Stimulated activated naive CD8-positive, alpha-beta T cell treated with anti-CD3 and anti-CD28 coated beads, Interleukin-15, amount 100 ng/mL, for 72 hours (primary cell): ENCODE data around the gene FOXRED2.

Source experiments
- ATAC-seq: fragments of 150-1000 bp; cut with Tn5 transposase; 2 replicates; pipeline ENCODE4 v1.10.0; 2021; ENCODE audit warnings: mild to moderate bottlenecking, moderate library complexity
- DNase-seq, 2 donors: peaks; one replicate each; pipeline ENCODE4 v3.0.0; 2021 to 2022
- H3K27ac Mint-ChIP-seq, 2 donors: one replicate each; pipeline ENCODE4 v1.8.0; 2022; ENCODE audit warnings: mild to moderate bottlenecking in 2 of 2, mixed read lengths in 2 of 2, moderate library complexity in 2 of 2
- H3K27me3 Mint-ChIP-seq: one replicate; pipeline ENCODE4 v1.8.0; 2022; ENCODE audit warnings: mixed read lengths
- H3K4me1 Mint-ChIP-seq: one replicate; pipeline ENCODE4 v1.8.0; 2022; ENCODE audit warnings: mild to moderate bottlenecking, mixed read lengths
- H3K4me3 Mint-ChIP-seq, 2 donors: one replicate each; pipeline ENCODE4 v1.8.0; 2022; ENCODE audit warnings: mild to moderate bottlenecking in 2 of 2, mixed read lengths in 2 of 2, moderate library complexity in 1 of 2
- H3K9me3 Mint-ChIP-seq, 2 donors: one replicate each; pipeline ENCODE4 v1.8.0; 2022; ENCODE audit warnings: mixed read lengths in 2 of 2

Gene FOXRED2

DNA sequence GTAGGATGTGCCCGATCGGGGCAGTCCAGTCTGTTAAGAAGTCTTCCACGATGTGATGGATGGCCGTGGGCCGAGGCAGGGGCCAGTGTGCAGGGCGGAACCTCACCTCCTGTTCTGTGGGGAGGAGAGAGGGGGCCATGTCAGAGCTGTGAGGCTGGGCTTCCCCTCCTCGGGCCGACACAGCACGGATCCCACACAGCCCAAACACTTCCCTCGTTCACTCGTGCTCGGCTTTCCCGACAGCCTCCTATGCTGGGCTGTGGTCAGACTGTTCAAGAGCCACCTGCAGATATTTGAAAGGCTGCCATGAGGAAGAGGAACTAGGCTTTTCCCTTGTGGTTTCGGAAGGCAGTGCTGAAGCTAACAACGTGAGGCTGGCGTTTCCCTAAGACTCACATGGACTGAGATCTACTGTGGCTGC is 13.1 kb downstream of the FOXRED2 start:
- peaks cover 9% of the 10 kb centered on the region for H3K4me1 Mint-ChIP-seq
- no peaks in the 10 kb centered on the region for H3K27me3 Mint-ChIP-seq
- DNase-seq: no peak
- H3K4me3 Mint-ChIP-seq: no peak overlapping the region
- peak overlapping the region in 1 of 2 donors; percentile 48 for H3K27ac Mint-ChIP-seq
- no peaks in the 10 kb centered on the region for H3K9me3 Mint-ChIP-seq
- ATAC-seq: peak; percentile 43

DNA sequence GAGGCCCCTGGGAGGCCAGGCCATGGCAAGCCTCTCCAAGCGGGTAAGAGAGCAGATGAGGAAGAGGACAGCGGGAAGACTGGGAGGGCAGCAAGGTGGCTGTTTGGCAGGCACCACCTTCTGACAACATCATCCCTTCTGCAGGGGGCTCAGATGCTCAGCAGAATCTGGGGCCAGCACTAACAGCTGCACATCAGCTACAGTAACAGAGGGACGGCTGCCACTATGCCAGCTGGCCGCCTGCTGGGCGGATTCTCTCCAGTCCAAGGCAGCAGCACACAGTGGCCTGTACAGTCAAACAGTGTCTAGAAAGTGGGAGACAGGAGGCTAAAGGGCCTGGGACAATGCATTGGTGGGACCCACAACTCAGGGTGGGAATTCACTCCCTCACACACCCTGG is 14.7 kb downstream of the FOXRED2 start:
- Mint-ChIP-seq H3K4me1 (peaks cover 9% of the 10 kb centered on the region), H3K27ac (peak overlapping the region in 1 of 2 donors; percentile 75), H3K27me3 (no peaks in the 10 kb centered on the region), H3K4me3 (no peak overlapping the region), H3K9me3 (peaks cover 0 to 4% of the 10 kb centered on the region in 2 donors)
- ATAC-seq: no peak
- no peak for DNase-seq

DNA sequence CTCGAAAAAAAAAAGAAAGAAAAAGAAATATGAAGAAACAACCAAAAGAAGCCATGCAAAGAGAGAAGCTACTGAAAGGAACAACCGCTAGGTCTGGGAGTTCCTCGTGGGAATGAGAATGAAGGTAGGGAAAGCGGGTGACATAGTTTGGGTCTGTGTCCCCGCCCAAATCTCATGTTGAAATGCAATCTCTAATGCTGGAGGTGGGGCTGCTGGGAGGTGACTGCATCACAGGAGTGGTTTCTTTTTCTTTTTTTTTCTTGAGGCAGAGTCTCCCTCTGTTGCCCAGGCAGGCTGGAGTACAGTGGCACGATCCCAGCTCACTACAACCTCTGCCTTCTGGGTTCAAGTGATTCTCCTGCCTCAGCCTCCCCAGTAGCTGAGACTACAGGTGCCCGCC is 15.7 kb downstream of the FOXRED2 start:
- Mint-ChIP-seq H3K4me3 (no peak overlapping the region), H3K4me1 (peaks cover 9% of the 10 kb centered on the region), H3K27me3 (no peaks in the 10 kb centered on the region), H3K9me3 (peaks cover 0 to 6% of the 10 kb centered on the region in 2 donors), H3K27ac (no peak overlapping the region)
- DNase-seq (no peak), ATAC-seq (no peak)

DNA sequence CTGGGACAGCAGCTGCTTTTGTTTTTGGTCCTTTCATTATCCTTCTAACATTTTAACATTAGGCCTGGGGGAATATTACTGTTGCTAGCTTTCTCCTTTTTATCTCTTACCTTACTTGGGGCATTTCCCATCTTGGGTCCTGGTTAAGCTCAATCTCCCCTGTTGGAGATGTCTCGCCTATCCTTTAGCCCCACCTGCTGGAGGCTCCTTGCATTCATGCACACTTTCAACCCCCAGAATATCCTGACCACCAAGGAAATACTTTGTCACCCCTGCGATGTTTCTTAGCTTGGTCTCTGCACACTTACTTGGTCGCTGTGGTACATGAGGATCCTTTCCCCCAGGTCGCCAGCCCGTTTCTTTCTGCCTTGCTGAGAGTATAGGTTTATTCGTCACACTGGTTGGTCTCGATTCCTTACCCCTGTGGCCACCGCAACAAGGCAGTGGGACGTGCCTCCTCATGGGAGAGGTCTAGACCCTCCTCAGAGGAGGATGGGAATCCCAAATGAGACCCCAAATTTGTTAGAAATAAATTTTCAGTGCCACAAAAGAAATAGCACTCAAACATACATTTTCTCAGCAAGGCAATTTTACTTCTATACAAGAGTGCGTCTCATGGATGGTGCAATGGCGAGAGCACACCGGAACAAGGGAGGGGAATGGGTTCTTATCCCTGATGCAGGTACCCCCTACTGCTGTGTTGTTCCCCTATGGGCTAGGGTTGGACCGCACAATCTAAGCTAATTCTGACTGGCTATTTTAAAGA is 20.0 kb downstream of the FOXRED2 start:
- DNase-seq (peak; percentile 40 to 54), ATAC-seq (no peak)
- H3K9me3 Mint-ChIP-seq: peaks cover 0 to 6% of the 10 kb centered on the region in 2 donors
- peaks cover 5% of the 10 kb centered on the region for H3K4me1 Mint-ChIP-seq
- no peaks in the 10 kb centered on the region for H3K27me3 Mint-ChIP-seq
- no peak overlapping the region for H3K27ac Mint-ChIP-seq
- H3K4me3 Mint-ChIP-seq: no peak overlapping the region

DNA sequence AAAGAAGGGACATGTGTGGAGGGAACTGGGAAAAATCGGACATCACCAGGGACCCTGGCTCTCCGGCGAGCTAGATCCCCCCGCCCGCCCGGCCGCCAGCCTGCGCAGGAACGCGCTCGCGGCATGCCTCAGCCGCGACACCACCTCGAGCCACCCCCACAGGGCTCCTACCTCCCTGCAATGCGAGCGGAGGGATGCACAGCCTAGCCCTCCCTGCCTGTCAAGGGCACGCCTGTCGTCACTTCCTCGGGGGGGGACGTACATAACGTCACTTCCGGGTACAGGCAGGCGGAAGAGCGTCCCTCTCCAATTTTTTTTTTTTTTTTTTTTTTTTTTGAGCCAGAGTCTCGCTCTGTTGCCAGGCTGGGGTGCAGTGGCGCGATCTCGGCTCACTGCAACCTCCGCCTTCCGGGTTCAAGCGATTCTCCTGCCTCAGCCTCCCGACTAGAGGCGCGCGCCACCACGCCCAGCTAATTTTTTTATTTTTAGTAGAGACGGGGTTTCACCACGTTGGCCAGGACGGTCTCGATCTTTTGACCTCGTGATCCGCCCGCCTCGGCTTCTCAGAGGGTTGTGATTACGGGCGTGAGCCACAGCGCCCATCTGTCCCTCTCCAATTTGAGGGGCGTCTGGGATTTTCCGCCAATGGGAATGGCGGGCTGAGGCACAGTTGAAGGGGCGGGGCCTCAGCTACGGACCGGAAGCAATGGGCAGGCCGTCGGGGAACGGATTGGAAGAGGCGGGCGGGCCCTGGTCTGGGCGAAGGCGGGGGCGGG is 25.3 kb downstream of the FOXRED2 start, which contains the start of gene TXN2:
TXN2 (minus strand) TSS at position 248 of the 776 bp plus-strand sequence. CDS start 803 bp downstream, outside the sequence.
- Mint-ChIP-seq H3K9me3 (no peaks in the 10 kb centered on the region), H3K27ac (peak within 1 kb of the TSS; percentile 97 to 99), H3K27me3 (no peaks in the 10 kb centered on the region), H3K4me1 (peaks cover 27% of the 10 kb centered on the region), H3K4me3 (peak within 1 kb of the TSS; percentile 82 to 98)
- DNase-seq (peak; percentile 95), ATAC-seq (peak; percentile 97)

DNA sequence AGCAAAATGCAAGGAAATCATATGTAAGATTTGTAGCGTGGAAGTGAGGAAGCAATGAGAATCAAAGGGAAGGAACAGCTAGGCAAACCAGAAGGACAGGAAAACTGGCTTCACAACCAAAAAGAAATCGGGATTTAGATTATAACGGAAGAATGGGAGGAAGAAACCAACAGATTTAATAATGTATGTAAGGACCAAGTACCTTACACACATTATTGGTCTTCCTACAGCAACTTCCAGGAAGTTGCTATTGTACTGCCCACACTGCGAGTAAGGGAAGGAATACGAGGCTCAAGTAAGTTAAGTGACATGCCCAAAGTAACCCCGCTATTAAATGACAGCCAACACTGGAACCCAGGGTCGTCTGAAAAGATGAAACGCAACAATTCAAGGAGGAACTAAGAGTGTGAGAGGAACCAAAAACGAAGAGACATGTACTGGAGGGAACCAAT is 25.9 kb downstream of the FOXRED2 start:
- no peak for ATAC-seq
- DNase-seq: no peak
- Mint-ChIP-seq H3K27ac (peak overlapping the region; percentile 97 to 99), H3K4me1 (peaks cover 27% of the 10 kb centered on the region), H3K9me3 (no peaks in the 10 kb centered on the region), H3K27me3 (no peaks in the 10 kb centered on the region), H3K4me3 (peak overlapping the region; percentile 82 to 98)

DNA sequence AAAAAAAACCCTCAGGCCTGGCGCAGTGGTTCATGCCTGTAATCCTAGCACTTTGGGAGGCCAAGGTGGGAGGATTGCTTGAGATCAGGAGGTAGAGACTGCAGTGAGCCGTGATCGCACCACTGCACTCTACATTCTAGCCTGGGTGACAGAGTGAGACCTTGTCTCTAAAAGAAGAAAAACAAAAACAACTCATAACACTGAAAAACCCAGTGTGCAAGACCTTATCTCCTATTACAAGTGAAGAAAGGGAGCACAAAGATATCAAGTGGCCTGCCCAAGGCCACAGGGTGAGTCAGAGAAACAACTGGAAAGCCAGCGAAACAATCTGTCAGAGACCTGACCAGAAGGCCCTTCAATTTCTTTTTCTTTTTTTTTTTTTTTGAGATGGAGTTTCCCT is 27.9 kb downstream of the FOXRED2 start:
- Mint-ChIP-seq H3K27me3 (no peaks in the 10 kb centered on the region), H3K4me1 (peaks cover 27% of the 10 kb centered on the region), H3K4me3 (peak overlapping the region in 1 of 2 donors; percentile 6), H3K9me3 (no peaks in the 10 kb centered on the region), H3K27ac (no peak overlapping the region)
- DNase-seq (no peak), ATAC-seq (no peak)

DNA sequence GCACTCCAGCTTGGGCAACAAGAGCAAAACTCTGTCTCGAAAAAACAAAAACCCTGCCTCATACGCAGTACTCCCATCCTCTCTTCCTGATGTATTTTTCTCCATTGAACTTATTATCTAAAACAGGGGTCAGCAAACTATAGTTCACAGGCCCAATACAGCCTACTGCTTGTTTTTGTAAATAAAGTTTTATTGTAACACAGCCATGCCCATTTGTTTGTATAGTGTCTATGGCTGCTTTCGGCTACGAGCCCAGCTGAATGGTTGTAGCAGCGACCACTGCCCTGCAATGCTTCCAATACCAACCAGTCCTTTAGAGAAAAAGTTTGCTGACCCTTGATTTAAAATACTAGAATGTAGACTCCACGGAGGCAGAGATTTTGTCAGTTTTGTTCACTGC is 31.5 kb downstream of the FOXRED2 start:
- Mint-ChIP-seq H3K4me1 (peaks cover 22% of the 10 kb centered on the region), H3K27ac (no peak overlapping the region), H3K27me3 (no peaks in the 10 kb centered on the region), H3K4me3 (no peak overlapping the region), H3K9me3 (no peaks in the 10 kb centered on the region)
- no peak for ATAC-seq
- DNase-seq: no peak

DNA sequence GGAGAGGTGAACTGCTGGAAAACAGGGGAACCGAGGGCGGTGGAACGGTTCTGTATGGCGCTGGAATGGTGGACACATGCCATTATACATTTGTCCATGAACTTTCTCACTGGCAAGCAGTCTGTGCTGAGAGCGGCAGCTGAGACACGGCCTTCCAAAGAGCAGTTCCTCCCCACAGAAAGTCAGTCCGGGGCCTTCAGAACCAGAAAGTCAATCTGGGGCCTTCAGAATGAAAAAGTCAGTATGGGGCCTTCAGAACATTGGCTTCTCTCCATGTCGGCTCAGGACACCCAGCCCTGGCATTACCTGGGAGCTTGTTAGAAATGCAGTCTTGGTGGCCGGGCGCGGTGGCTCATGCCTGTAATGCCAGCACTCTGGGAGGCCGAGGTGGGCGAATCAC is 34.2 kb downstream of the FOXRED2 start:
- DNase-seq (no peak), ATAC-seq (no peak)
- H3K27ac Mint-ChIP-seq: no peak overlapping the region
- H3K4me3 Mint-ChIP-seq: no peak overlapping the region
- no peaks in the 10 kb centered on the region for H3K9me3 Mint-ChIP-seq
- H3K27me3 Mint-ChIP-seq: no peaks in the 10 kb centered on the region
- peaks cover 23% of the 10 kb centered on the region for H3K4me1 Mint-ChIP-seq

DNA sequence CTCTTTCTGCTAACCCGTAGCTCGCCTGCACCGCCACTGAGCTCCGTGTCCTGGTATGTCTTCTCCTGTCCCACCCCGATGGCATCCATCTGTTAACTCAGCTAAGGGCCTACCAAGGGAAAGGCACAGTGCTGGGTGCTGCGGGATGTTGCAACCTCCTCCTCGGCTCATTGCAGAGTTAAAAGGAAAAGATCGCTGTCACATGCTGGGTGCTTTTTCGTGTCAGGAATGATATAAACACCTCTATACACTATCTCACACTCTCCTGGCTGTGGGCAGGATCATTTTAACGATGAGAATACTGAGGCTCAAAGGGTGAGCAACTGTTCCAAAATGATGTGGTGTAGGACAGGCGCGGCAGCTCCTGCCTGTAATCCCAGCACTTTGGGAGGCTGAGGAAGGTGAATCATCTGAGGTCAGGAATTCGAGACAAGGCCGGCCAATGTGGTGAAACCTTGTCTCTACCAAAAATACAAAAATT is 35.5 kb downstream of the FOXRED2 start:
- Mint-ChIP-seq H3K4me3 (no peak overlapping the region), H3K4me1 (peaks cover 36% of the 10 kb centered on the region), H3K27ac (peak overlapping the region in 1 of 2 donors; percentile 46), H3K9me3 (no peaks in the 10 kb centered on the region), H3K27me3 (no peaks in the 10 kb centered on the region)
- ATAC-seq (no peak), DNase-seq (no peak)

DNA sequence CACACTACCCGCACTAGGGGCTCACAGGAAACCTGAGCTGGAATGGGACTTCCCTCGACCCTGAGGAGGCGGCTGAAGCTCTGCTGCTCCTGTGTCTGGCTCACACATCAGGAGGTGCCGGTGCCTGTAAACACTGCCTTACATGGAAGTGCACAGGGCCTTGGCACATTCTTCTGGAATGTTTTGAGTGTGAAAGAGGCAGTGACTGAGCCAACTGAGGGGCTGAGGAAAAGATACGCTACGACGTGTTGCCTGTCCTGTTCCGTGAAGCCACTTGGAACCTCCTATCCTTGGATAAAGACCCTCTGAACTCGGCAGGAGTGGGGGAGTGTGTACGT is 35.9 kb downstream of the FOXRED2 start:
- no peak overlapping the region for H3K27ac Mint-ChIP-seq
- ATAC-seq (no peak), DNase-seq (no peak)
- H3K27me3 Mint-ChIP-seq: no peaks in the 10 kb centered on the region
- H3K4me1 Mint-ChIP-seq: peaks cover 41% of the 10 kb centered on the region
- H3K9me3 Mint-ChIP-seq: no peaks in the 10 kb centered on the region
- no peak overlapping the region for H3K4me3 Mint-ChIP-seq

DNA sequence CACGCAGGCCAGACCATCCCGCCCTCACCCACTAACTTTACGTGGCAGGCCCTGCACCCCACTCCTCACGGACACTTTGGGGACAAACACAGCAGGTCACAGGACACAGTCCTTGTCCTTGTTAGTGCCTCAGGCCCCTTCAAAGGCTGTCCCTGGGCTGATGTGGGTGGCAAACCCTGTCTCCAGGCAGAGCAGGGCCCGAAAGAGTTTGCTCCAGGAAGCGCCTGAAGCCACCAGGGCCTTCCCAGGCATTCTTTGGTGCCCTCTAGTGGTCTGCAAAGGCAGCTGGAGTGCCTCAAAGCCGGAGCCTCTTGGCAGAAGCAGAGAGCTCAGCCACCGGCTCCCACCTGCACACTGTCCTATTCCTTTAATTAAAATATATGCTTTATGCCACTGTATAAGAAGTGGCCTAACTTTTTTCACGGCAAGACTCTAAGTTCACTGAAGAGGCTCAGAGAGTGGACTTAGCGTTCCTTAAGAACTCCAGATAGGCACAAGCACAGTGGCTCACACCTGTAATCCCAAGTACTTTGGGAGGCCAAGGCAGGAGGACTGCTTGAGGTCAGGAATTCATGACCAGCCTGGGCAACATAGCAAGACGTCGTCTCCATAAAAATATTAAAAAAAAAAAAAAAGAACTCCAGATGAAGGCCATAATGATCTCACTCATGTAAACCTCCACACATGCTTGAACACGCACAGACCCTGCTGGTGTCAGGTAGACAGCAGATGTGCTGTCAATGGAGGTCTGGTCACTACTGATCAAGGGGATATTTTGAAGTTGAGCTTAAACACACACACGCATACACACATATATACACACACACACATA is 36.5 kb downstream of the FOXRED2 start:
- Mint-ChIP-seq H3K4me3 (peak overlapping the region in 1 of 2 donors; percentile 3), H3K27ac (peak overlapping the region; percentile 12 to 57), H3K9me3 (no peaks in the 10 kb centered on the region), H3K27me3 (no peaks in the 10 kb centered on the region), H3K4me1 (peaks cover 41% of the 10 kb centered on the region)
- peak; percentile 94 for ATAC-seq
- peak; percentile 80 to 82 for DNase-seq

DNA sequence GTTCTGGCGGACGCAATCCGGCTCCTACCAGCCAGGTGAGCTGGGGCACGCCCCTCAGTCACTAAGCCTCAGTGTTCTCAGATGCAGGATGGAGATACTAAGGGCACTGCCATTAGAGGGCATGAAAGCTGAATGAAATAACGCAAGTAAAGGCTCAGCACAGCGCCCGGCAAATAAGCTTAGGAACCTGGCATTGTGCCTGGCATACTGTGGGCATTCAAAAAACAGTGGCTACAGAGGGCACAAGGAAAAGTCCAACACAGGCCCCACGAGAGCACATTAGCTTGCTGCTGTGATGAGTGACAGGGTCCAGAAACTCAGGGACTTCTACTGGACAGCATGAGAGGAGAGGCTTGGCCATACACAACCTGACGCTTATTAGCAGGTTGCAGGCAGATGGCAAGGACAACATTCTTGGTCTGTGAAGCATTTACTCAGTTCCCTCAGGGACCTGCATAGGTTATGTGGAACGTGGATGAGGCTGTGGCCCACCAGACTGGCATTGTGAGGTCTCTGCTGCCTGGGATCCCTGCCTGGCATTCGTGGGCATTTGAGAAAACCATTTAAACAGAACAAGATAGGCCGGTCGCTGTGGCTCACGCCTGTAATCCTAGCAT is 37.6 kb downstream of the FOXRED2 start:
- Mint-ChIP-seq H3K27me3 (no peaks in the 10 kb centered on the region), H3K4me3 (no peak overlapping the region), H3K27ac (no peak overlapping the region), H3K4me1 (peaks cover 41% of the 10 kb centered on the region), H3K9me3 (no peaks in the 10 kb centered on the region)
- no peak for DNase-seq
- no peak for ATAC-seq

DNA sequence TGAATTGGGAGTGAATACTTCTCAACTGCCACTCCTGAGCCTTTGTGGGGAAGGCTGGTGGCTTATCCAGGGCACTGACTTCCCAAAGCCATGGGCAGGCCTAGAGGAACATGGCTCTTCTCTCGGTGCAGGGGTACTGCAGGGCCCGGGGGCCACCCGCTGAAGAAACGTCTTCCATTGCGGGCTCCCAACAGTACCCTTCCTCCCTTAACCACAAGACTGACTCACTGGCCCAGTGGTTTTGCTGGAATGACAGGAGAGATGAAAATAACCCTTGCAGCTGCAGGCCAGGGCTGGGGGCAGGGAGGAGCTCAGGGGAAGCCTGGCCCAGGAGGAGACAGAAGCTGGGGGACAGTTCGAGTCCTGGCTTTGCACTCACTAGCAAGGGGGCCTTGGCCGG is 38.9 kb downstream of the FOXRED2 start:
- Mint-ChIP-seq H3K9me3 (no peaks in the 10 kb centered on the region), H3K4me3 (peak overlapping the region; percentile 18 to 58), H3K27me3 (no peaks in the 10 kb centered on the region), H3K4me1 (peaks cover 41% of the 10 kb centered on the region), H3K27ac (peak overlapping the region in 1 of 2 donors; percentile 61)
- DNase-seq: peak in 1 of 2 donors; percentile 31
- no peak for ATAC-seq
